ENCODE results near the gene COL28A1. TPM values are rescaled to one million over a fixed set of nuclear protein-coding genes. Genes with fewer than 3 reads are reported as not detected.

Gene COL28A1
- total and polyA plus RNA-seq, 2 of the 13 experiments (the other 11 are each of a cell fraction or from before 2014, with no cell fraction given), result 0.07 to 0.15 TPM

DNA sequence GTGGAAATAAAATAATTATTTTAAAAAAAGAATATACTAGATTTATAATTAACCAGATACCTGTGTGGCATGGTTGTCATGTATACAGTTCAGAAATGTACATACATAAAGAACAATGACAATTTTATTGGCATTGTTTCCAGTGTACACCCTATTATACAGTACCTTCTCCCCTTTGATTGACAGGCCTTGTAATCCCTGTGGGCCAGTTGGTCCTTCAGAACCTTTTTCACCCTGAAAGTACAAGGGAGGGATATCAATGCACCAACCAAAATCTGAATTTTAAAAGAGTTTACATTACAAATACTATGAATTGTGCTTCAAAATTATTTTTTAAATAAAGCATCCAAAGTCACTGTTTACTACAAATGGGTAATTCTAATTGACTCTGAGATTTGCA is 61.2 kb downstream of the COL28A1 start (continued):
- TF ChIP-seq, protein P1, sequence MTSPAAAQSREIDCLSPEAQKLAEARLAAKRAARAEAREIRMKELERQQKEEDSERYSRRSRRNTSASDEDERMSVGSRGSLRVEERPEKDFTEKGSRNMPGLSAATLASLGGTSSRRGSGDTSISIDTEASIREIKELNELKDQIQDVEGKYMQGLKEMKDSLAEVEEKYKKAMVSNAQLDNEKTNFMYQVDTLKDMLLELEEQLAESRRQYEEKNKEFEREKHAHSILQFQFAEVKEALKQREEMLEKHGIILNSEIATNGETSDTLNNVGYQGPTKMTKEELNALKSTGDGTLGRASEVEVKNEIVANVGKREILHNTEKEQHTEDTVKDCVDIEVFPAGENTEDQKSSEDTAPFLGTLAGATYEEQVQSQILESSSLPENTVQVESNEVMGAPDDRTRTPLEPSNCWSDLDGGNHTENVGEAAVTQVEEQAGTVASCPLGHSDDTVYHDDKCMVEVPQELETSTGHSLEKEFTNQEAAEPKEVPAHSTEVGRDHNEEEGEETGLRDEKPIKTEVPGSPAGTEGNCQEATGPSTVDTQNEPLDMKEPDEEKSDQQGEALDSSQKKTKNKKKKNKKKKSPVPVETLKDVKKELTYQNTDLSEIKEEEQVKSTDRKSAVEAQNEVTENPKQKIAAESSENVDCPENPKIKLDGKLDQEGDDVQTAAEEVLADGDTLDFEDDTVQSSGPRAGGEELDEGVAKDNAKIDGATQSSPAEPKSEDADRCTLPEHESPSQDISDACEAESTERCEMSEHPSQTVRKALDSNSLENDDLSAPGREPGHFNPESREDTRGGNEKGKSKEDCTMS (CRISPR knock-in tag; conservative IDR thresholded peaks at IDR 0.05), result no peak
- TF ChIP-seq ZBTB8A (CRISPR knock-in tag; IDR thresholded peaks at IDR 0.05; ENCODE audit: borderline replicate concordance, low read depth) (no peak), ZNF484 (CRISPR knock-in tag; IDR thresholded peaks at IDR 0.05; ENCODE audit: borderline replicate concordance, low read depth) (no peak), DR1 (CRISPR knock-in tag; IDR thresholded peaks at IDR 0.05) (no peak)
- TF ChIP-seq, protein P2, sequence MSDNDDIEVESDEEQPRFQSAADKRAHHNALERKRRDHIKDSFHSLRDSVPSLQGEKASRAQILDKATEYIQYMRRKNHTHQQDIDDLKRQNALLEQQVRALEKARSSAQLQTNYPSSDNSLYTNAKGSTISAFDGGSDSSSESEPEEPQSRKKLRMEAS (IDR thresholded peaks at IDR 0.05), result no peak
- TF ChIP-seq, protein P3, sequence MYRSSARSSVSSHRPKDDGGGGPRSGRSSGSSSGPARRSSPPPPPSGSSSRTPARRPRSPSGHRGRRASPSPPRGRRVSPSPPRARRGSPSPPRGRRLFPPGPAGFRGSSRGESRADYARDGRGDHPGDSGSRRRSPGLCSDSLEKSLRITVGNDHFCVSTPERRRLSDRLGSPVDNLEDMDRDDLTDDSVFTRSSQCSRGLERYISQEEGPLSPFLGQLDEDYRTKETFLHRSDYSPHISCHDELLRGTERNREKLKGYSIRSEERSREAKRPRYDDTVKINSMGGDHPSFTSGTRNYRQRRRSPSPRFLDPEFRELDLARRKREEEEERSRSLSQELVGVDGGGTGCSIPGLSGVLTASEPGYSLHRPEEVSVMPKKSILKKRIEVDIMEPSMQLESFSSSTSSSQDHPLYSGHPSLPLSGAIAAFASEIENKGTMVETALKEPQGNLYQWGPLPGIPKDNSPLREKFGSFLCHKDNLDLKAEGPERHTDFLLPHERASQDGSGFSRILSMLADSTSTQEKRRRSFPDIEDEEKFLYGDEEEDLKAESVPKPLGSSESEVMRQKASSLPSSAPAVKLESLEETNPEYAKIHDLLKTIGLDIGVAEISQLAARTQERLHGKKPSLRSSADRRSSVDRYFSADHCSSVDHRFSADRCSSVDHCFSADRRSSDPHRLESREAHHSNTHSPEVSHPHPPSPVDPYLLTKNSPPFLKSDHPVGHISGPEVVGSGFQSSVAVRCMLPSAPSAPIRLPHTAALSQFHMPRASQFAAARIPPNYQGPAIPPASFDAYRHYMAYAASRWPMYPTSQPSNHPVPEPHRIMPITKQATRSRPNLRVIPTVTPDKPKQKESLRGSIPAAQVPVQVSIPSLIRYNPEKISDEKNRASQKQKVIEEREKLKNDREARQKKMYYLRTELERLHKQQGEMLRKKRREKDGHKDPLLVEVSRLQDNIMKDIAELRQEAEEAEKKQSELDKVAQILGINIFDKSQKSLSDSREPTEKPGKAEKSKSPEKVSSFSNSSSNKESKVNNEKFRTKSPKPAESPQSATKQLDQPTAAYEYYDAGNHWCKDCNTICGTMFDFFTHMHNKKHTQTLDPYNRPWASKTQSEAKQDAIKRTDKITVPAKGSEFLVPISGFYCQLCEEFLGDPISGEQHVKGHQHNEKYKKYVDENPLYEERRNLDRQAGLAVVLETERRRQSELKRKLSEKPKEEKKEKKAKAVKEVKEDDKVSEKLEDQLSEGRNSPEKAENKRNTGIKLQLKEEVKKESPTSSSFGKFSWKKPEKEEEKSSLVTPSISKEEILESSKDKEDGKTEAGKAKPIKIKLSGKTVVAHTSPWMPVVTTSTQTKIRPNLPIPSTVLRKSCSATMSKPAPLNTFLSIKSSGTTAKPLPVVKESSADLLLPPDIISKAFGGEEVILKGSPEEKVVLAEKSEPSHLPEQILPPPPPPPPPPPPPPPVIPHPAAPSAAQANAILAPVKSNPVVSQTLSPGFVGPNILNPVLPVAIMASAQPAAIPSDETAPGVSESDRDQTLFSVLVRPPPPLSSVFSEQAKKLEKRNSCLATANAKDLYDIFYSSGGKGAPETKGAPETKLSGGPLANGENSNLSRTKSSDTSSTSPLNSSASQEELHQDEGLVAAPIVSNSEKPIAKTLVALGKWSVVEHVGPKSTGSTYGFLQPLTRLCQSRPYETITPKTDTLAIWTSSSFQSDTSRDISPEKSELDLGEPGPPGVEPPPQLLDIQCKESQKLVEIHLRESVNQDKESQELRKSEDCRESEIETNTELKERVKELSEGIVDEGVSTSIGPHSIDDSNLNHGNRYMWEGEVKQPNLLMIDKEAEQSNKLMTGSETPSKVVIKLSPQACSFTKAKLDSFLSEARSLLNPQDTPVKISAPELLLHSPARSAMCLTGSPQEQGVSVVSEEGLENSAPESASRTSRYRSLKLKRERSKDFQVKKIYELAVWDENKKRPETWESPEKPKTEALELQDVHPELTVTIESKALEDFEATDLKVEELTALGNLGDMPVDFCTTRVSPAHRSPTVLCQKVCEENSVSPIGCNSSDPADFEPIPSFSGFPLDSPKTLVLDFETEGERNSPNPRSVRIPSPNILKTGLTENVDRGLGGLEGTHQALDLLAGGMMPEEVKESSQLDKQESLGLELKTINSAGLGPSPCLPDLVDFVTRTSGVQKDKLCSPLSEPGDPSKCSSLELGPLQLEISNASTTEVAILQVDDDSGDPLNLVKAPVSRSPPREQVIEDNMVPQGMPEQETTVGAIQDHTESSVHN (CRISPR knock-in tag; IDR thresholded peaks at IDR 0.05), result no peak
- TF ChIP-seq, protein P4, sequence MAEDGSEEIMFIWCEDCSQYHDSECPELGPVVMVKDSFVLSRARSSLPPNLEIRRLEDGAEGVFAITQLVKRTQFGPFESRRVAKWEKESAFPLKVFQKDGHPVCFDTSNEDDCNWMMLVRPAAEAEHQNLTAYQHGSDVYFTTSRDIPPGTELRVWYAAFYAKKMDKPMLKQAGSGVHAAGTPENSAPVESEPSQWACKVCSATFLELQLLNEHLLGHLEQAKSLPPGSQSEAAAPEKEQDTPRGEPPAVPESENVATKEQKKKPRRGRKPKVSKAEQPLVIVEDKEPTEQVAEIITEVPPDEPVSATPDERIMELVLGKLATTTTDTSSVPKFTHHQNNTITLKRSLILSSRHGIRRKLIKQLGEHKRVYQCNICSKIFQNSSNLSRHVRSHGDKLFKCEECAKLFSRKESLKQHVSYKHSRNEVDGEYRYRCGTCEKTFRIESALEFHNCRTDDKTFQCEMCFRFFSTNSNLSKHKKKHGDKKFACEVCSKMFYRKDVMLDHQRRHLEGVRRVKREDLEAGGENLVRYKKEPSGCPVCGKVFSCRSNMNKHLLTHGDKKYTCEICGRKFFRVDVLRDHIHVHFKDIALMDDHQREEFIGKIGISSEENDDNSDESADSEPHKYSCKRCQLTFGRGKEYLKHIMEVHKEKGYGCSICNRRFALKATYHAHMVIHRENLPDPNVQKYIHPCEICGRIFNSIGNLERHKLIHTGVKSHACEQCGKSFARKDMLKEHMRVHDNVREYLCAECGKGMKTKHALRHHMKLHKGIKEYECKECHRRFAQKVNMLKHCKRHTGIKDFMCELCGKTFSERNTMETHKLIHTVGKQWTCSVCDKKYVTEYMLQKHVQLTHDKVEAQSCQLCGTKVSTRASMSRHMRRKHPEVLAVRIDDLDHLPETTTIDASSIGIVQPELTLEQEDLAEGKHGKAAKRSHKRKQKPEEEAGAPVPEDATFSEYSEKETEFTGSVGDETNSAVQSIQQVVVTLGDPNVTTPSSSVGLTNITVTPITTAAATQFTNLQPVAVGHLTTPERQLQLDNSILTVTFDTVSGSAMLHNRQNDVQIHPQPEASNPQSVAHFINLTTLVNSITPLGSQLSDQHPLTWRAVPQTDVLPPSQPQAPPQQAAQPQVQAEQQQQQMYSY (CRISPR knock-in tag; IDR thresholded peaks at IDR 0.05), result no peak

All from HepG2 (cell line).